BE2C (cell line): ENCODE results near the gene SERPIND1. TPM values are rescaled to one million over a fixed set of nuclear protein-coding genes. Genes with fewer than 3 reads are reported as not detected.

Source experiments
- DNase-seq: peaks from one replicate; pipeline ENCODE4 v3.0.0-alpha.2; 2020
- H3K27me3 ChIP-seq: fragments of 250-450 bp; sonication (Bioruptor Pico); 2 replicates; pipeline ENCODE4 v1.5.1; 2020; ENCODE audit warnings: mild to moderate bottlenecking
- H3K36me3 ChIP-seq: fragments of 250-450 bp; sonication (Bioruptor Pico); 2 replicates; pipeline ENCODE4 v1.5.1; 2020; ENCODE audit warnings: mild to moderate bottlenecking
- H3K4me1 ChIP-seq: fragments of 250-450 bp; sonication (Bioruptor Pico); 2 replicates; pipeline ENCODE4 v1.5.1; 2020
- H3K4me3 ChIP-seq: 2 replicates; pipeline ENCODE4 v1.5.1; 2011; ENCODE audit warnings: low read depth, low read length
- H3K9me3 ChIP-seq: fragments of 250-450 bp; sonication (Bioruptor Pico); 2 replicates; pipeline ENCODE4 v1.5.1; 2020
- CTCF ChIP-seq: IDR thresholded peaks from 2 replicates; pipeline ENCODE4 v1.5.1; 2012; ENCODE audit warnings: mild to moderate bottlenecking, low read depth, low read length
- polyA plus RNA-seq: library from polyadenylated mRNA; unstranded; fragments of >200 nt; gene quantifications from one replicate; pipeline ENCODE4 v1.2.1, GENCODE V29; 2012; ENCODE audit warnings: low read depth, missing spikeins; ENCODE audit not compliant: insufficient read length, insufficient read depth

SERPIND1 gene
- polyA plus RNA-seq, result 0.36 TPM

- H3K4me1 ChIP-seq, result no peaks in the 10 kb centered on the region
- no peak for TF ChIP-seq CTCF
- no peaks in the 10 kb centered on the region for H3K9me3 ChIP-seq
- peaks cover 13% of the 10 kb centered on the region for H3K36me3 ChIP-seq
- H3K4me3 ChIP-seq, result no peak within 1 kb of the TSS
- no peak for DNase-seq
- H3K27me3 ChIP-seq, result no peaks in the 10 kb centered on the region
Observed at GRCh38 chr22:20773793-20774212, at the start of gene SERPIND1. Gene SERPIND1, plus strand, starts transcription at chr22:20774113. Its CDS starts 5,200 bp downstream, at chr22:20779313.

GRCh38 chr22:20724676-20725454 is 49.0 kb upstream of the SERPIND1 start:
- Histone ChIP-seq H3K4me1 (no peaks in the 10 kb centered on the region), H3K4me3 (no peak overlapping the region), H3K9me3 (no peaks in the 10 kb centered on the region), H3K27me3 (no peaks in the 10 kb centered on the region), H3K36me3 (peaks cover 43% of the 10 kb centered on the region)
- DNase-seq, result no peak
- TF ChIP-seq CTCF, result no peak

- no peak overlapping the region for H3K4me3 ChIP-seq
- no peaks in the 10 kb centered on the region for H3K4me1 ChIP-seq
- no peak for DNase-seq
- peaks cover 44% of the 10 kb centered on the region for H3K36me3 ChIP-seq
- no peak for TF ChIP-seq CTCF
- no peaks in the 10 kb centered on the region for H3K9me3 ChIP-seq
- H3K27me3 ChIP-seq, result no peaks in the 10 kb centered on the region
Observed at GRCh38 chr22:20725987-20726558, 47.8 kb upstream of the SERPIND1 start.

- Histone ChIP-seq H3K4me3 (no peak overlapping the region), H3K9me3 (no peaks in the 10 kb centered on the region), H3K36me3 (peaks cover 44% of the 10 kb centered on the region), H3K27me3 (no peaks in the 10 kb centered on the region), H3K4me1 (no peaks in the 10 kb centered on the region)
- no peak for DNase-seq
- TF ChIP-seq CTCF, result no peak
Observed at GRCh38 chr22:20727118-20728015, 46.5 kb upstream of the SERPIND1 start.

GRCh38 chr22:20728523-20729190 is 45.3 kb upstream of the SERPIND1 start:
- TF ChIP-seq CTCF, result no peak
- H3K9me3 ChIP-seq, result no peaks in the 10 kb centered on the region
- no peak for DNase-seq
- H3K4me3 ChIP-seq, result no peak overlapping the region
- H3K27me3 ChIP-seq, result no peaks in the 10 kb centered on the region
- no peaks in the 10 kb centered on the region for H3K4me1 ChIP-seq
- H3K36me3 ChIP-seq, result peaks cover 44% of the 10 kb centered on the region
